GM11168 (cell line): ENCODE measurements around the gene MANBA.

Experiments
- in situ Hi-C: fragments of 300-500 bp; cut with MboI; formaldehyde crosslinking; loops from one replicate; pipeline ENCODE4 v1.12.0; 2022; ENCODE audit warnings: low sequenced_read_pairs; ENCODE audit not compliant: unreplicated experiment

The MANBA gene

DNA sequence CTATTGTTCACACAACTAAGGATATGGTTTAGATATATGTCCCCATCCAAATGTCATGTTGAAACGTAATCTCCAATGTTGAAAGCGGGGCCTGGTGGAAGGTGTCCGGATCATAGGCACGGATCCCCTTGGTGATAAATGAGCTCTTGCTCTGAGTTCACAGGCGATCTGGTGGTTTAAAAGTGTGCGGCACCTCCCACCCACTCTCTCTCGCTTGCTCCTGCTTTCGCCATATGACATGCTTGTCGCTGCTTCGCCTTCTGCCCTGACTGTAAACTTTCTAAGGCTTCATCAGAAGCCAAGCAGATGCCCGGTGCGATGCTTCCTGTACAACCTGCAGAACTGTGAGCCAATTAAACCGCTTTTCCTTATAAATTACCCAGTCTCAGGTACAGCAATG lies 131.1 kb downstream of the MANBA start:
- in situ Hi-C loops: no loop called here

GRCh38 chr4:102627831-102628523 lies 132.8 kb downstream of the MANBA start:
- in situ Hi-C loops: no loop called here

DNA sequence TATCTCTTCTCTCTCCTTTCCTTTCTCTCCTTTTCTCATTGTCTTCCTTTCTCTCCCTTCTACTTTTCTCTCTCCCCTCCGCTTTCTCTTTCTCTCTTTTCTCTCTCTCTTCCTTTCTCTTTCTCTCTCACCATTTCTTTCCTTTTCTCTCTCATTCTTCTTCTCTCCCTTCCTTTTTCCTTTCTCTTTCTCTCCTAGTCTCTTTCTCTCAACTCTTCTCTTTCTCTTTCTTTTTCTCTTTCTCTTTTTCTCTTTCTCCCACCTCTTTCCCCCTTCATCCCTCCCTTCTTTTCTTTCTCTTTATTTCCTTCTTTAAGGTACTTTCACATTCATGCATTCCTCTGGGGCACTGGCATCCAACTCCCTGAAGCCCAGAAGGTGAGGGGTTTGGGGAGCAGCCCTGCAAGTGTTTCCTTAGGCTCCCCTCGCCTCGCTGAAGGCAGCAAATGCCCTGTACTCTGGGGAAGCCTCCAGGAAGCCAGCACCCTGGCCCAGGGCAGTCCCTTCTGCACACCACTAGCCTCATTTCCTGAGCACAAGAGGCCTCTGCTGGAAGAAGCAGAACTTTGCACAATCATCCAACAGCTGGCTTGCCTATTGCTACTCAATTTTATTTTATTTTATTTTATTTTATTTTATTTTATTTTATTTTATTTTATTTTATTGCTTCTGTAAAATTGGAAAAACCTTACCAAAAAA lies 135.4 kb downstream of the MANBA start:
- in situ Hi-C loops: no loop called here

DNA sequence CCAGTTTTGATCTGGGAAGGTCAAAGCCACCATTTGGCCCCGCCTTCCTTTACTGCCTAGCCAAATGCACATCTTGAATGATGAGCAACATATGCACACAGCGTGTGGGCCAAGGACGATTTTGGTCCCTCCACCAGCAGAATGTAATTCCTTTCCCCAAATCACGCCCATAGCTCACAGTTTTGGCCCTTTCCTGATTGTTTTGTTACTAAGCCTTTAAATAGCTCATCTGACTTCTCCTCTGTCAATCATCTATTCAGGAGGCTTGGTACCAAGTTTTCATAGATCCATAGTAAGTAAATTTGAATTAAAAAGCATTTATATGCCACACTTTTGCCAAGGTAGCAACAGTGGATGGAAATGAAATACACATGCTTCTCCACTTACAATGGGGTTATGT lies 136.3 kb downstream of the MANBA start:
- in situ Hi-C loops: loop anchor here (5.0 kb wide), 1 partner anchor 383 kb away; no protein-coding TSS in a partner anchor

DNA sequence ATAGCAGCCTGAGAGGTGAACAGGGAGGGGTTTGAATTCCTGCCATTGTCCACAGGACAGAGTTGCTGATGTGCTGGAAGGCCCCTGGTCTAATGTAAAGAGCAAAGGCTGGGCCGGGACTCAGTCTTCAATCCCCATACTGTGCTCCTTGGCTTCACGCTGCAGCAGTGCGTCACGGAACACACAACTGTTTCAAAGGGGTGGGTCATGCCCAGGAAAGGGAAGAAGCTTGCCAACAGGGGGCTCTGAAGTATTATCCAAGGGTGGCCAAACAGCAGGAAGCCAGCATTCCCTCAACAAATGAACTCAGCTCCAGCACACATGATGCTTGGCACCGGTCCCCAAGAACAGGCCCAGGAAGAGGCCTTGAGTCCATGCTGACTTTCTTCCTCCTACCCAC lies 137.1 kb downstream of the MANBA start:
- in situ Hi-C loops: loop anchor here (5.0 kb wide), 1 partner anchor 384 kb away; no protein-coding TSS in a partner anchor

GRCh38 chr4:102620697-102621497 lies 139.9 kb downstream of the MANBA start:
- in situ Hi-C loops: loop anchor here (5.0 kb wide), 1 partner anchor 386 kb away; no protein-coding TSS in a partner anchor

- in situ Hi-C loops: loop anchor here (5.0 to 10.0 kb wide), 2 partner anchors 387 to 465 kb away; no protein-coding TSS in a partner anchor
These were observed 140.8 kb downstream of the MANBA start for GRCh38 chr4:102619776-102620631.

- in situ Hi-C loops: loop anchor here (10.0 kb wide), 1 partner anchor 466 kb away; no protein-coding TSS in a partner anchor
These were observed 141.7 kb downstream of the MANBA start for GRCh38 chr4:102619021-102619420.

DNA sequence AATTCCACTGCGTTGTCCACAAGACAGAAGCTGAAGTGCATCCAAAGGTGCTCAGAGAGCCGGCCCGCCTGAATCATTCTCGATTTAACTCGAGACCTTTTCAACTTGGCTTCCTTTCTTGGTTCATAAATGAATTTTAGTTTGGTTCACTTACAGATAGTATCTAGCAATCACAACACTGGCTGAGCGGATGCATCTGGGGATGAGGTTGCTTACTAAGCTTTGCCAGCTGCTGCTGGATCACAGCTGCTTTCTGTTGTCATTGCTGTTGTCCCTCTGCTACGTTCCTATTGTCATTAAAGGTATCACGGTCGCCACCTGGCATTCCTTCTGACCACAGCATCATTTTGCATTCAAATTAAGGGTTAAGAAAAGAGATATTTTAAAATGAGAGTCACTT lies 144.1 kb downstream of the MANBA start:
- in situ Hi-C loops: loop anchor here (10.0 kb wide), 1 partner anchor 468 kb away; no protein-coding TSS in a partner anchor

- in situ Hi-C loops: loop anchor here (5.0 to 10.0 kb wide), 2 partner anchors 162 to 470 kb away; no protein-coding TSS in a partner anchor
These were observed 146.0 kb downstream of the MANBA start for GRCh38 chr4:102614801-102615200.

GRCh38 chr4:102612824-102613366 lies 147.9 kb downstream of the MANBA start:
- in situ Hi-C loops: loop anchor here (5.0 to 10.0 kb wide), 2 partner anchors 161 to 472 kb away; no protein-coding TSS in a partner anchor

GRCh38 chr4:102612210-102612609 lies 148.6 kb downstream of the MANBA start:
- in situ Hi-C loops: loop anchor here (5.0 to 10.0 kb wide), 2 partner anchors 160 to 473 kb away; no protein-coding TSS in a partner anchor

- in situ Hi-C loops: loop anchor here (5.0 to 10.0 kb wide), 2 partner anchors 158 to 474 kb away; no protein-coding TSS in a partner anchor
These were observed 150.3 kb downstream of the MANBA start for GRCh38 chr4:102610476-102610875.

GRCh38 chr4:102610007-102610406 lies 150.8 kb downstream of the MANBA start:
- in situ Hi-C loops: loop anchor here (5.0 to 10.0 kb wide), 2 partner anchors 158 to 475 kb away; no protein-coding TSS in a partner anchor

- in situ Hi-C loops: no loop called here
These were observed 152.6 kb downstream of the MANBA start for GRCh38 chr4:102608190-102608589.

DNA sequence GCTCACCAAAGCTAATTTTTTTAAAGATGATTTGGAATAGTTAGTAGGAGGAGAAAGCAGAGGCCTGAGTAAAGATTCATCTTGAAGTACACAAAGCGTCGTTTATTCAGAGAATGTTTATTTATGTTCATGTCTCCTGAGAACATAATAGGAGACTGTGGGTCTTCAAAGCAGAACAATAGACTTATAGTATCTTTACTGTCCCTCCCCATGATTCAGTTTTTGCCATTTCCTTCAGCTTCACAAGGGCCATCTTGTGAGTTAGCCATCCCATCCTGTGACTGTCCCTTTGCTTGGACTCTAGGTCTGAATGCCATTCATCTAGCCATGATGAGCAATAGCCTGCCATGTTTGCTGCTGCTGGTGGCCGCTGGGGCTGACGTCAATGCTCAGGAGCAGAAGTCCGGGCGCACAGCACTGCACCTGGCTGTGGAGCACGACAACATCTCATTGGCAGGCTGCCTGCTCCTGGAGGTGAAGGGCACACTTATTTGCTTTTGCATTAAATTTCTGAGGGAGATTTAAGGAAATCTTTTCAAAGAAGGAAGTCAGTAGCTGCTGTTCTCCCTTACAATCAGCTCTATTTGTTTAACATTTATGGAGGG lies 153.8 kb downstream of the MANBA start:
- in situ Hi-C loops: no loop called here

DNA sequence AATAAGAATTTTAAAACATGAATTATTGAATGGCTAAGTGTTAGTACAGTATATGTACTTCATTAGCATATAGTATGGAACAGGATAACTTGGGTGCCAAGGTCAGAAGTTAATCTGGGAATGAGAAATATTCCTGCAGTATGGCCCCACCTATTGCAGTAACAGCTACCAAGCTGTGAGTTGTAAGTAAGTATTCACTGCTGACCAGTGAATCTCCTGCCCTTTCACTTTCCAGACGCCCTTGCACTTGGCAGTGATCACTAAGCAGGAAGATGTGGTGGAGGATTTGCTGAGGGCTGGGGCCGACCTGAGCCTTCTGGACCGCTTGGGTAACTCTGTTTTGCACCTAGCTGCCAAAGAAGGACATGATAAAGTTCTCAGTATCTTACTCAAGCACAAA lies 154.5 kb downstream of the MANBA start:
- in situ Hi-C loops: no loop called here

DNA sequence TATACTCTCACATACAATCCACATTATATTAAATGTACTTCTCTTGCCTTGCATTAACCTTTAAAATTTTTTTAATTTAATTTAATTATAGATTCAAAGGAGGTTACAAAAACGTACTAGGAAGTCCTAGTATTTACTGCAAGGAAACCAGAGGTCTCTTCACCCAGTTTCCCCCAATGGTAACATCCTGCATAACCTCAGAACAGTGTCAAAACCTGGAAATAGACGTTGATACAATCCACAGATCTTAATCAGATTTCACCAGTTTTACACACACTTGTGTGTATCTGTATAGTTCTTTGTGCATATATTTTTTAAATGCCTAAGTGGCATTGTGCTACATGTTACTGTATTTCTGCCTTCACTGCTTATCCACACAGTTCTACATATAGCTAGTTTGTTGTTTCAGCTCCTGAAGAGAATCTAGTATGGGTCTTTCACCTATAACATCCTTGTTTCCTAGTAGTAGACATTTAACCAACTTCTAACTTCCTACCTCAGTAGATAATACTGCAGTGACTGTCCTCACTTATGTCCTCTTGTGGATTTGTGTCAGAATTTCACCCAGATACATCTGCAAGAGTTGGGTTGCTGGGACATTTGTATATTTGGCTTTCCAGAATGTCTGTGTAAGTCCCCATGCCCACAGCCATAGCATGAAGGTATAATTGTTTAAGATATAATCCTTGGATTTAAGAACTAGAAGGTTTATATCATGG lies 156.4 kb downstream of the MANBA start:
- in situ Hi-C loops: no loop called here
